Sigmoid colon (tissue), 7 donors: ENCODE data around the gene MRPL23. TPM values are rescaled to one million over a fixed set of nuclear protein-coding genes. Genes with fewer than 3 reads are reported as not detected.

Source experiments
- DNase-seq: peaks from one replicate; pipeline ENCODE4 v3.0.0-alpha.2; 2019
- H3K27ac ChIP-seq, 4 donors: fragments of 200-600 bp; sonication (generic); one replicate each; pipeline ENCODE4 v1.5.1; 2016 to 2019; ENCODE audit warnings: mild to moderate bottlenecking in 1 of 4
- H3K27me3 ChIP-seq, 3 donors: fragments of 200-600 bp; sonication (generic); one replicate each; pipeline ENCODE4 v1.5.1; 2019; ENCODE audit warnings: mild to moderate bottlenecking in 1 of 3
- H3K36me3 ChIP-seq, 4 donors: fragments of 200-600 bp; sonication (generic); one replicate each; pipeline ENCODE4 v1.5.1; 2016 to 2019
- H3K4me1 ChIP-seq, 4 donors: fragments of 200-600 bp; sonication (generic); one replicate each; pipeline ENCODE4 v1.5.1; 2017 to 2019
- H3K4me3 ChIP-seq, 4 donors: fragments of 200-600 bp; sonication (generic); one replicate each; pipeline ENCODE4 v1.5.1; 2017 to 2019; ENCODE audit warnings: mild to moderate bottlenecking in 2 of 4, moderate library complexity in 1 of 4
- H3K9me3 ChIP-seq, 4 donors: fragments of 200-600 bp in 3 of 4; sonication (generic) in 3 of 4; one replicate each; pipeline versions ENCODE4 v1.5.1 to v1.6.1; 2013 to 2019
- EP300 ChIP-seq, 4 donors: sonication (generic); formaldehyde crosslinking; IDR thresholded peaks; one replicate each; pipeline ENCODE4 v1.6.1; 2017; ENCODE audit warnings: antibody characterized with exemption in 4 of 4
- POLR2A ChIP-seq, 2 donors: fragments of 450-650 bp; IDR thresholded peaks; one replicate each; pipeline ENCODE4 v1.6.1; 2016; ENCODE audit warnings: antibody characterized with exemption in 2 of 2, mild to moderate bottlenecking in 2 of 2, moderate library complexity in 2 of 2
- POLR2AphosphoS5 ChIP-seq, 4 donors: sonication (generic); formaldehyde crosslinking; IDR thresholded peaks; one replicate each; pipeline ENCODE4 v1.6.1; 2017; ENCODE audit warnings: antibody characterized with exemption in 4 of 4
- WGBS, 2 donors: extraction: QIAGEN DNeasy Blood & Tissue Kit; methylation state at CpG; one replicate each; pipeline ENCODE4 v1.1.7; 2013; 5-methylcytosine and 5-hydroxymethylcytosine counted together
- intact Hi-C: fragments of 100-400 bp; cut with DNase I; formaldehyde crosslinking; loops from one replicate; pipeline ENCODE4 v1.15.1; 2023
- polyA plus RNA-seq, 3 donors: library from polyadenylated mRNA; stranded (reverse); fragments of 200-250 nt; gene quantifications; one replicate each; pipeline ENCODE4 v1.2.3, GENCODE V29; 2013
- total RNA-seq, 4 donors: library from RNA; depleted of rRNA; stranded (reverse); fragments of >200 nt; gene quantifications; one replicate each; pipeline ENCODE4 v1.1.0, GENCODE V29; 2016
- TF ChIP-seq, protein P1 (sequence below), 4 experiments: fragments of 450-650 bp in 3 of 4; fragments of 200-600 bp in 1 of 4; IDR thresholded peaks; one replicate each; pipeline ENCODE4 v1.5.1; 2016 to 2019; ENCODE audit warnings: antibody characterized with exemption in 4 of 4, mild to moderate bottlenecking in 3 of 4, moderate library complexity in 2 of 4
- donor health status: healthy with polysubstance abuse.
- donor health status: Bipolar disorder and iron deficiency.
- donor health status: healthy.

Gene MRPL23
- total and polyA plus RNA-seq, 7 donors, result 61.2 to 189 (median 82.9) TPM

DNA sequence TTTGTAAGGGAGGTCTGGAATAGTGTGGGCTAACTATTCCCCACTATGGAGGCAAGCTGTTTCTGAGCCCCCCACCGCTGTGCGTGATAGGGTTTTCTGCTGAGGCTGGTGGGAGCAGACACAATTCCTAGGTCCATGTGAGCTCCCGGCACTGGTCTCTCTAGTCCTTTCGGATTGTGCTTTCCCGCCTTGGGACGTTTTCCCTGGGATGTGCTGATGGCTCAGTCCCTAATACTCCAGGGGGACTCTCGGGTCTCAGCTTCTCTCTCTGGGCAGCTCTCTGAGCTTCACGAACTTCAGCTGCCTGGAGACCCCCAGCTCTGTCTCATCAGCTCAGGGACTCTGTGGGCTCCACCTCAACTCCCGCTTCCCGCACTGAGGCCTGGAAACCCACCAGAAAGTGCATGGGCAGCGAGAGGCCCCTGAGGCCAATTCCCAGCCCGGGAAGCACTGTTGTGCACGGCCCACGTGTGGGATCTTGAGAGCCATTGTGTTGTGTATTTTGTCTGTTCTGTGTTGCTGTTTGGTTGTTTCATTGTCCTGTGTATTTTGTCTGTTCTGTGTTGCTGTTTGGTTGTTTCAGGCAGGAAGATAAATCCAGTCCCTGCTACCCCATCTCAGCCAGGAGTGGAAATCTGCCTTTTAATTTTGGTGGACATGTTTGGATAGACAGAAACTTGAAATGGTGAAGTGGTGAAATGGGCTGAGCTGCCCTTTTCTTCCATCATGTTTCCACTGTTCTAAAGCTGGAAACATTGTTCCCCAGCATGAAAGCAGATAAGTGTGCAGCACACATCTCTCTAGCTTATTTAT lies 40.3 kb upstream of the MRPL23 start:
- Histone ChIP-seq H3K4me3 (no peak overlapping the region), H3K9me3 (no peaks in the 10 kb centered on the region), H3K4me1 (no peaks in the 10 kb centered on the region), H3K27ac (peak overlapping the region in 3 of 4 donors; percentile 35 to 66 (median 56)), H3K27me3 (peaks cover 0 to 6% (median 0%) of the 10 kb centered on the region in 3 donors), H3K36me3 (no peaks in the 10 kb centered on the region)
- DNase-seq, result no peak
- intact Hi-C loops, result no loop called here
- TF ChIP-seq EP300 (IDR thresholded peaks at IDR 0.05) (no peak), POLR2A (IDR thresholded peaks at IDR 0.05) (no peak), POLR2AphosphoS5 (IDR thresholded peaks at IDR 0.05) (no peak)
- TF ChIP-seq, protein P1, sequence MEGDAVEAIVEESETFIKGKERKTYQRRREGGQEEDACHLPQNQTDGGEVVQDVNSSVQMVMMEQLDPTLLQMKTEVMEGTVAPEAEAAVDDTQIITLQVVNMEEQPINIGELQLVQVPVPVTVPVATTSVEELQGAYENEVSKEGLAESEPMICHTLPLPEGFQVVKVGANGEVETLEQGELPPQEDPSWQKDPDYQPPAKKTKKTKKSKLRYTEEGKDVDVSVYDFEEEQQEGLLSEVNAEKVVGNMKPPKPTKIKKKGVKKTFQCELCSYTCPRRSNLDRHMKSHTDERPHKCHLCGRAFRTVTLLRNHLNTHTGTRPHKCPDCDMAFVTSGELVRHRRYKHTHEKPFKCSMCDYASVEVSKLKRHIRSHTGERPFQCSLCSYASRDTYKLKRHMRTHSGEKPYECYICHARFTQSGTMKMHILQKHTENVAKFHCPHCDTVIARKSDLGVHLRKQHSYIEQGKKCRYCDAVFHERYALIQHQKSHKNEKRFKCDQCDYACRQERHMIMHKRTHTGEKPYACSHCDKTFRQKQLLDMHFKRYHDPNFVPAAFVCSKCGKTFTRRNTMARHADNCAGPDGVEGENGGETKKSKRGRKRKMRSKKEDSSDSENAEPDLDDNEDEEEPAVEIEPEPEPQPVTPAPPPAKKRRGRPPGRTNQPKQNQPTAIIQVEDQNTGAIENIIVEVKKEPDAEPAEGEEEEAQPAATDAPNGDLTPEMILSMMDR (IDR thresholded peaks at IDR 0.05), result no peak
- 74 to 81% methylated on average over 14 of the region's 14 CpGs for WGBS, 2 donors

DNA sequence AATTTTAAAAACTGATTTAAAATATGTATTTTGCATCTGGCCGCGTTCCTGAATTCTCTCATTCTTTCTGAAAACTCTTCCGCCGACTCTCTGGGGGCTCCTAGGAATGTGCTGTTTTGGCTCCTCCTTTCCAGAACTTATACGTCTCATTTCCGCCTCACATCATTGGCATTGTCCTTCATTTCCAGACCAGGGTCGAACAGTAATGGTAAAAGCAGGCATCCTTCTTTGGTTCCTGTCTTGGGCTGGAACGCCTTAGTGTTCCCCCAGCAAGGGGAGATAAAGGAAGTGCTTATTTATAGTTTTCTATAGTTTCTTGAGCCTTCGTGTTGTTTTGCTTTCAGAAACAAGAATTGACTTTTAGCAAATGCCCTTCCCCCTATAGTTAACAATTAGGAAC lies 38.5 kb upstream of the MRPL23 start:
- H3K27me3 ChIP-seq, result peaks cover 0 to 6% (median 0%) of the 10 kb centered on the region in 3 donors
- H3K4me1 ChIP-seq, result no peaks in the 10 kb centered on the region
- H3K9me3 ChIP-seq, result no peaks in the 10 kb centered on the region
- peak overlapping the region in 3 of 4 donors; percentile 32 to 66 (median 56) for H3K27ac ChIP-seq
- WGBS, 2 donors, result 56 to 62% methylated on average over 9 of the region's 9 CpGs
- TF ChIP-seq, protein P1 (IDR thresholded peaks at IDR 0.05), result no peak
- TF ChIP-seq EP300 (IDR thresholded peaks at IDR 0.05) (no peak), POLR2AphosphoS5 (IDR thresholded peaks at IDR 0.05) (no peak), POLR2A (IDR thresholded peaks at IDR 0.05) (no peak)
- DNase-seq, result no peak
- H3K36me3 ChIP-seq, result no peaks in the 10 kb centered on the region
- intact Hi-C loops, result no loop called here
- H3K4me3 ChIP-seq, result no peak overlapping the region

DNA sequence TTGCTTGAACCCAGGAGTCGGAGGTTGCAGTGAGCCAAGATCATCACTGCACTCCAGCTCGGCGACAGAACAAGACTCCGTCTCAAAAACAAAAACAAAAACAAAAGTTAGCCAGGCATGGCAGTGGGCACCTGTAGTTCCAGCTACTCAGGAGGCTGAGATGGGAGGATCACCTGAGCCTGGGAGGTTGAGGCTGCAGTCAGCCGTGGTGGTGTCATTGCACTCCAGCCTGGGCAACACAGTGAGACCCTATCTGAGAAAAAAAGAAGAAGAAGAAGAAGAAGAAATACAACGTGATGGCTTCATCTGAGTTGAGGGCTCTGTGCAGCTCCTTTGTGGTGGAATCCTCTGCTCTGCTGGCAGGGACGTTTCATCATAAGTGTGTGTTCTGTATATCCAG lies 37.6 kb upstream of the MRPL23 start:
- DNase-seq, result no peak
- Histone ChIP-seq H3K9me3 (no peaks in the 10 kb centered on the region), H3K27me3 (peaks cover 0 to 6% (median 0%) of the 10 kb centered on the region in 3 donors), H3K4me3 (no peak overlapping the region), H3K4me1 (no peaks in the 10 kb centered on the region), H3K27ac (peak overlapping the region in 1 of 4 donors; percentile 66), H3K36me3 (no peaks in the 10 kb centered on the region)
- TF ChIP-seq POLR2A (IDR thresholded peaks at IDR 0.05) (no peak), POLR2AphosphoS5 (IDR thresholded peaks at IDR 0.05) (no peak), EP300 (IDR thresholded peaks at IDR 0.05) (no peak)
- TF ChIP-seq, protein P1 (IDR thresholded peaks at IDR 0.05), result no peak
- intact Hi-C loops, result no loop called here
- WGBS, 2 donors, result 86 to 93% methylated on average over 7 of the region's 7 CpGs

DNA sequence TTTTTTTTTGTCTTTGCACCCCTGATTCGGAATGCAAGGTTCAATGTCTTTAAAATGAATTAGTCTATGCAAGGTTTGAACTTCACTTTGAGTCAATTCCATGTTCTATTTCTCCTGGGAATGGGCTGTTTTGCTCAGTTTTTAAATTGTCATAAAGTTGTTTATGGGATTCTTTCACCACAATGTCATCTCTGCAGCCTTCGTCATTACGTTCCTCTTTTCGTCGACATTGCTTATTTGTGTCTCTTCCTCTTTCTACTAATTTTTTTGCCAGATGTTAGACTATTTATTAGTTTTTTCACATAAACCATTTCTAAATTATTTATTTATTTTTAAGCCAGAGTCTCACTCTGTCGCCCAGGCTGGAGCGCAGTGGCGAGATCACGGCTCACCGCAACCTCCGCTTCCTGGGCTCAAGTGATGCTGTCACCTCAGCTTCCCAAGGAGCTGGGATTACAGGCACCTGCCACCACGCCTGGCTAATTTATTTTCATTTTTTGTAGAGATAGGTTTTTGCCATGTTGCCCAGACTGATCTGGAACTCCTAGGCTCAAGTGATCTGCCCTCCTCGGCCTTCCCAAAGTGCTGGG lies 34.7 kb upstream of the MRPL23 start:
- Histone ChIP-seq H3K27me3 (peaks cover 0 to 6% (median 0%) of the 10 kb centered on the region in 3 donors), H3K36me3 (no peaks in the 10 kb centered on the region), H3K9me3 (no peaks in the 10 kb centered on the region), H3K27ac (peak overlapping the region in 1 of 4 donors; percentile 20), H3K4me1 (no peaks in the 10 kb centered on the region), H3K4me3 (no peak overlapping the region)
- no peak for DNase-seq
- WGBS, 2 donors, result 74 to 82% methylated on average over 13 of the region's 13 CpGs
- intact Hi-C loops, result no loop called here
- TF ChIP-seq, protein P1 (IDR thresholded peaks at IDR 0.05), result no peak
- TF ChIP-seq POLR2A (IDR thresholded peaks at IDR 0.05) (no peak), POLR2AphosphoS5 (IDR thresholded peaks at IDR 0.05) (no peak), EP300 (IDR thresholded peaks at IDR 0.05) (no peak)
